HFF-Myc (cell line): ENCODE results near the gene CACHD1.
"Not testable (repeated sequence)": the region's sequence is repeated elsewhere in the genome, so short reads cannot be mapped to it uniquely, and the experiment has no call there.

ENCODE experiments used
- DNase-seq: peaks from one replicate; pipeline ENCODE4 v3.0.0-alpha.2; 2011; ENCODE audit warnings: low read depth; ENCODE audit errors: extremely low read depth
- H3K4me3 ChIP-seq: replicated peaks from 2 replicates; pipeline ENCODE4 v1.5.1; 2011; ENCODE audit warnings: low read depth, mild to moderate bottlenecking, control low read depth, low read length
- CTCF ChIP-seq: IDR thresholded peaks from 2 replicates; pipeline ENCODE4 v1.5.1; 2012; ENCODE audit warnings: mild to moderate bottlenecking, low read depth, low read length, control low read depth; ENCODE audit errors: missing control alignments

CACHD1 gene

DNA sequence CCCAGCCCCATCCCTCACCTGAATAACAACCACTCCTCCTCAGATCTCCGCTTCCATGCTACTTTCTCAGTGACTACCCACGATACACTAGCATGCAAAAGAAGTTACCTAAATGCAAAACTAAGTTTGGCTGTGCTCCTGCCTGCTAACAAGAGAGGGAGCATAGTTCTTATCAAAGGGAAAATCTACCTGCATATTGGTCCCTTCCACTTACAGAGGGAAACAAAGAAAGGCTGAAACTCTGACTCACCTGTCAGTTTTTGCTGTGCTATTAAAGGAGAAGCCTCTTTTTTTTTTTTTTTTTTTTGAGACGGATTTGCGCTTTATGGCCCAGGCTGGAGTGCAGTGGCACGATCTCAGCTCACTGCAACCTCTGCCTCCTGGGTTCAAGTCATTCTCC, 231.1 kb downstream of the CACHD1 start:
- DNase-seq: no peak
- TF ChIP-seq CTCF: no peak
- no peak overlapping the region for H3K4me3 ChIP-seq

DNA sequence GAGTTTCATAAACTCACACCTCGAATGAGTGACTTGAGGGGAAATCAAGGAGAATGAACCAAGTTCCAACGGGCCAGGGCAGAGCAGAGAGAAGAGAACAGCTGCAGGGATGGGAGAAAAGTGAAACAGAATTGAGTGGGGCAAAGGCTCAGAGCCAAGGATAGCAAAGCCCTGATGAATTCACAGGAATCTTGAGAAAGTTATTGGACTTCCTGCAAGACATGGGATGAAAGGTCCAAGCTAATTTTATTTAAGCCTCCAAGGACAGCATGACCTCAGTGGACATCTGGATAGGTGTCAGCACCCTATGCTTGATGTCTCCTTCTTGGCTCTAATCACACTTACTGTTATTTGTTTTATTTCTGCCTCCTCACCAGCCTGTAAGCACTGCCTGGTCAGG, 232.0 kb downstream of the CACHD1 start:
- no peak overlapping the region for H3K4me3 ChIP-seq
- DNase-seq: no peak
- TF ChIP-seq CTCF: no peak

- H3K4me3 ChIP-seq, DNase-seq: not testable (repeated sequence)
Measured at GRCh38 chr1:64702670-64703069, 232.7 kb downstream of the CACHD1 start.

DNA sequence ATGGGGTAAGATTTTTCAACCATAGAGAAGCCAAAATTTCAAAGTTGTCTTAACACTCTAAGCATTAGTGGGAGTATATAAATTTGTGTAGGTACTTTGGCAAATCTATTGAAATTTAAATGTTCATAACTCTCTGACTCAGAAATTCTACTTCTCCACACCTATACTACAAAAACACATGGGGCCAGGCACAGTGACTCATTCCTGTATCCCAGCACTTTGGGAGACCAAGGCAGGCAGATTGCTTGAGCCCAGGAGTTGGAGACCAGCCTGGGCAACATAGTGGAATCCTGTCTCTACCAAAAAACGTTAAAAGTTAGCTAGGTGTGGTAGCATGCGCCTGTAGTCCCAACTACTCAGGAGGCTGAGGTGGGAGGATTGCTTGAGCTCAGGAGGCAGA, 233.7 kb downstream of the CACHD1 start:
- no peak for DNase-seq
- H3K4me3 ChIP-seq: no peak overlapping the region
- no peak for TF ChIP-seq CTCF

- TF ChIP-seq CTCF: no peak
- H3K4me3 ChIP-seq: no peak overlapping the region
Measured at GRCh38 chr1:64705591-64705990, 235.7 kb downstream of the CACHD1 start.

DNA sequence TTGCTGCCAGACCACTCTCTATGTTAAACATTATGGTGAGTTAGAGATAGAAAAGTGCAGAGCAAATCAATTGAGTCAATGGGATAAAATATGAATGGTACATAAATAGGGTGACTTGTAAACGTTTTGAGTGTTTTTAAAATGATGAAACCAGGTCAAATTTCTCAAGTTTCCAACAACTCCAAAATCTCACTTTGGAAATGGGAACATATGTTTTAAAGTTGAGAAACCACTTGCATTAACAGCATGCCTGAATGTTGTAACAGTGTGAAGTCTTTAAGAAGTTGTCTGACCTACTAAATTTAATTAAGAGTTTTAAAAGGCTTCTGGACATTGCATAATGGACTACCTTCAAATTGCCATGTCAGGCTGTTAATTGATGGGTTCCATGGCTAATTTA, 241.3 kb downstream of the CACHD1 start:
- no peak for DNase-seq
- TF ChIP-seq CTCF: no peak
- no peak overlapping the region for H3K4me3 ChIP-seq

More at GRCh38 chr1:64705591-64705990, 235.7 kb downstream of the CACHD1 start:
- no peak for DNase-seq

DNA sequence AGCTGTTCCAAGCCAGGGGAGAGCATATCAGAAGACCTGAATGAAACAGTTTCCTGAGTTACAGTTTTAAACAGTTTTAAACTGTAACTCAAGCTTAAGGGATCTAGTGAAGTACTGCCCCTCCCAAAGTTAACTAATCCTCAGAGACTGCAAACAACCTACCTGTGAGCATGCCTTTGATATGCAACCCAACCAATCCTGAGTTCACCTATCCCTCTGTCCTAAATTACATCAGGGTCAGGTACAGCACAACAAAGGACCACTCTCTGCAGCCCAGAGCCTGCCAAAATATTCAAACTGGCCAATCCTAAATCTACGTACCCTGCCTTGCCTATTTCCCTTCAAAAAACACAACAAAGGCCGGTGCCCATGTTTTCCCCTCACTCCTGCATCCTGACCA, 242.1 kb downstream of the CACHD1 start:
- no peak overlapping the region for H3K4me3 ChIP-seq
- DNase-seq: no peak
- TF ChIP-seq CTCF: no peak
